ENCODE results near the gene DLG4. TPM values are rescaled to one million over a fixed set of nuclear protein-coding genes. Genes with fewer than 3 reads are reported as not detected.

The DLG4 gene
- total RNA-seq, 2 donors from 2014 or later, result 35.1 to 68.5 TPM

GRCh38 chr17:7240375-7240774 lies 20.7 kb upstream of the DLG4 start:
- peak overlapping the region; percentile 100 for H3K4me3 Mint-ChIP-seq
- H3K4me1 Mint-ChIP-seq, result peaks cover 32% of the 10 kb centered on the region
- Histone ChIP-seq H3K27me3 (ENCODE audit: control insufficient read depth, insufficient read depth, low read length, poor library complexity, severe bottlenecking) (no peaks in the 10 kb centered on the region), H3K36me3 (ENCODE audit: control insufficient read depth, insufficient read depth, low read length) (peaks cover 39% of the 10 kb centered on the region), H3K9ac (ENCODE audit: extremely low read depth, low read length, poor library complexity, severe bottlenecking) (no peak overlapping the region), H3K27ac (ENCODE audit: low read depth, low read length) (no peak overlapping the region), H3K4me3 (ENCODE audit: low read length) (peak overlapping the region; percentile 89), H3K9me3 (ENCODE audit: control insufficient read depth, low read length) (no peaks in the 10 kb centered on the region), H3K4me1 (ENCODE audit: control insufficient read depth, insufficient read depth, low read length) (peaks cover 5% of the 10 kb centered on the region)
- TF ChIP-seq CTCF (conservative IDR thresholded peaks at IDR 0.05), result no peak
- 77% methylated on average over 4 of the region's 4 CpGs; no CpG with 5 or more reads in 1 of the 2 experiments for WGBS, 2 experiments (ENCODE audit: insufficient coverage in 1 of 2, insufficient read length in 1 of 2)
- no peak for DNase-seq
- peaks cover 41% of the 10 kb centered on the region for H3K36me3 Mint-ChIP-seq (ENCODE audit: low read depth)
- no peaks in the 10 kb centered on the region for H3K27me3 Mint-ChIP-seq (ENCODE audit: insufficient read depth)
- H3K27ac Mint-ChIP-seq, result peak overlapping the region; percentile 98
- no peaks in the 10 kb centered on the region for H3K9me3 Mint-ChIP-seq

DNA sequence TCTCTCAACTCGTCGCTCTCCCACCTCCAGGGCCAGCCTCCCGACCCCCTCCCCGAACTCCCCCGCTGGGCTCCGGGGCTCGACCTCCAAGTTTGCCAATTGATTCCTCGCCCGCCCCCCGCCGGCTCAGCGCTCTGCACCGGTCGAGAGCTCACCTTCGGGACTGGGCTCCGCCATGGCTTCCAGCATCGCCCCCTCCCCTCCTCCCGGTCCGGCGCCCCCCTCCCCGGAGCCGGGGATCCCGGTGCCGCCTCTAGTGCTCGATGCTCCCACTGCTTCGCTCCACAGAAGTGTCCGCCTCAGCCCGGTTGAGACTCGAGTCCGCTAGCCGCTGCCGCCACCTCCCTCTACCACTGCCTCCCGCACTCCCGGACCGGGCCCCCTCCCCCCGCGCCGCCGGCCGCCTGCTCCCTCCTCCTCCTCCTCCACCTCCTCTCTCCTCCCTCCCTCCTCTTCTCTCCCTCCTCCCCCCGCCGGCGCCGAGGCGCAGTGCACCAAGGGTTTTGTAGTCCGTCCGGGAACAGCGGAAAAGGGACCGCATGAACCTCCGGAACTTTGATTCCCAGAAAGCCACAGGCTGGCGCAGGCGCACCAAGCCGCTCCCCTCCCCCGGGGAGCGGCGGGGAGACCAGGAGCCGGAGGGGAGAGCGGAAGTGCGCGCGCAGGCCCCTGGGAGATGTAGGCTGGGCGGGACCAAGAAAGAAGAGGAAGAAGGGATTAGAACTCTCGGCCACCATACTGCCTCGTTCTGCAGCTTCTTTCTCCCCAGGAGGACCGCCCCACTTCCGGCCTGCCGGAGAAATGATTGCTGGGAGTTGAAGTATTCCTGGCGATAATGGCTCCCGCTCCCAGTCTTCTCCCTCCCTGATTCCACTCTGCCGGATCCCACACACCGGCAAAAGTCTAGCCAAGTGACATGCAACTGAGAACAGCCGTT lies 19.7 kb upstream of the DLG4 start, which contains the start of gene PHF23:
Gene PHF23 (minus strand): TSS at position 367 of the 937 bp plus-strand sequence. CDS start 178 bp downstream, at position 189.
- H3K4me3 Mint-ChIP-seq, result peak within 1 kb of the TSS; percentile 100
- peak; percentile 100 for DNase-seq
- WGBS, 2 experiments (ENCODE audit: insufficient coverage in 1 of 2, insufficient read length in 1 of 2), result 0% methylated on average over 8 to 72 of the region's 72 CpGs
- H3K9me3 ChIP-seq (ENCODE audit: control insufficient read depth, low read length), result no peaks in the 10 kb centered on the region
- no peaks in the 10 kb centered on the region for H3K27me3 Mint-ChIP-seq (ENCODE audit: insufficient read depth)
- H3K9ac ChIP-seq (ENCODE audit: extremely low read depth, low read length, poor library complexity, severe bottlenecking), result peak within 1 kb of the TSS; percentile 97
- H3K4me1 ChIP-seq (ENCODE audit: control insufficient read depth, insufficient read depth, low read length), result peaks cover 5% of the 10 kb centered on the region
- H3K9me3 Mint-ChIP-seq, result no peaks in the 10 kb centered on the region
- no peaks in the 10 kb centered on the region for H3K27me3 ChIP-seq (ENCODE audit: control insufficient read depth, insufficient read depth, low read length, poor library complexity, severe bottlenecking)
- peak within 1 kb of the TSS; percentile 60 for H3K27ac ChIP-seq (ENCODE audit: low read depth, low read length)
- peaks cover 44% of the 10 kb centered on the region for H3K36me3 Mint-ChIP-seq (ENCODE audit: low read depth)
- peak within 1 kb of the TSS; percentile 96 for H3K4me3 ChIP-seq (ENCODE audit: low read length)
- no peak for TF ChIP-seq CTCF (conservative IDR thresholded peaks at IDR 0.05)
- H3K36me3 ChIP-seq (ENCODE audit: control insufficient read depth, insufficient read depth, low read length), result peaks cover 43% of the 10 kb centered on the region
- H3K4me1 Mint-ChIP-seq, result peaks cover 42% of the 10 kb centered on the region
- peak within 1 kb of the TSS; percentile 98 for H3K27ac Mint-ChIP-seq

GRCh38 chr17:7238420-7239090 lies 18.9 kb upstream of the DLG4 start:
- no peak for TF ChIP-seq CTCF (conservative IDR thresholded peaks at IDR 0.05)
- peaks cover 5% of the 10 kb centered on the region for H3K4me1 ChIP-seq (ENCODE audit: control insufficient read depth, insufficient read depth, low read length)
- WGBS, 2 experiments (ENCODE audit: insufficient coverage in 1 of 2, insufficient read length in 1 of 2), result 0% methylated on average over 10 to 30 of the region's 39 CpGs
- H3K9ac ChIP-seq (ENCODE audit: extremely low read depth, low read length, poor library complexity, severe bottlenecking), result peak overlapping the region; percentile 97
- H3K27ac ChIP-seq (ENCODE audit: low read depth, low read length), result peak overlapping the region; percentile 60
- no peaks in the 10 kb centered on the region for H3K27me3 ChIP-seq (ENCODE audit: control insufficient read depth, insufficient read depth, low read length, poor library complexity, severe bottlenecking)
- H3K36me3 ChIP-seq (ENCODE audit: control insufficient read depth, insufficient read depth, low read length), result peaks cover 39% of the 10 kb centered on the region
- H3K27me3 Mint-ChIP-seq (ENCODE audit: insufficient read depth), result no peaks in the 10 kb centered on the region
- H3K27ac Mint-ChIP-seq, result peak overlapping the region; percentile 97
- H3K36me3 Mint-ChIP-seq (ENCODE audit: low read depth), result peaks cover 40% of the 10 kb centered on the region
- H3K9me3 Mint-ChIP-seq, result no peaks in the 10 kb centered on the region
- no peaks in the 10 kb centered on the region for H3K9me3 ChIP-seq (ENCODE audit: control insufficient read depth, low read length)
- peak; percentile 73 for DNase-seq
- H3K4me3 Mint-ChIP-seq, result peak overlapping the region; percentile 100
- peak overlapping the region; percentile 96 for H3K4me3 ChIP-seq (ENCODE audit: low read length)
- peaks cover 42% of the 10 kb centered on the region for H3K4me1 Mint-ChIP-seq

All from endodermal cell (in vitro differentiated cells).